ENCODE measurements around the gene SMARCA4.

DNA sequence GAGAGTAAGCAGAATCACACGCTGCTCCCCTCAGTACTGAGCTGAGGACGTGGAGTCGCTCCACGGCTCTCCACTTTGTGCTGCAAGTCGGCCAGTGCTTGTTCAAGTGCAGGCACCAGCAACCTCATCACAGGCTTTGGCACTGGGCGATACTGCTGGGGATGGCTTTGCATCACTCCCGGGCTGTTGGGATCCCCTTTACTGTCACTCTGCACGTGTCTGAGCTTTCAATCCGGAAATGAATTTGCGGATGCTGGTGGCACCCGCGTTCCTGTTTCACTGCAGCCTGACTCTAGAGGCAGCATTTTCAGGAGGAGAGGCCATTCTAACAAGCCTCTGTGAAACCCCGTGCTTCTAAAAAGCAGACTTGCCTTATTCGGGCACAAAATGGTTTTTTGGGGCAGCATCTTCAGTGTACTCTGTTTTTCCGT is 19.1 kb downstream of the SMARCA4 start:
- TF ChIP-seq GATA2 (IDR thresholded peaks at IDR 0.05; ENCODE audit: low read depth, low read length) (no peak), GATA3 (IDR thresholded peaks at IDR 0.05; ENCODE audit: low read depth, low read length) (no peak)

Measured in SH-SY5Y (cell line).